ENCODE measurements around the gene PRMT1. TPM values are rescaled to one million over a fixed set of nuclear protein-coding genes. Genes with fewer than 3 reads are reported as not detected.

PRMT1 gene
- total and polyA plus RNA-seq, 2 of the 13 experiments (the other 11 are each of a cell fraction or from before 2014, with no cell fraction given), result 324 to 374 TPM

GRCh38 chr19:49690079-49690655 is 13.1 kb downstream of the PRMT1 start:
- in situ Hi-C loops (cut with HindIII; ENCODE audit: extremely low pct_ligation_motif_present, low pct_unique_long_range_greater_than_20kb), result no loop called here
- no peak overlapping the region for H3K4me2 ChIP-seq (ENCODE audit: low read depth, low read length)
- peaks cover 10 to 25% of the 10 kb centered on the region in 2 experiments for H3K36me3 ChIP-seq (replicated peaks in 1 of 2; ENCODE audit: control insufficient read depth in 1 of 2, insufficient read depth in 2 of 2, low read length in 2 of 2)
- no peak for DNase-seq (ENCODE audit: low spot score)
- H3K4me3 ChIP-seq (replicated peaks in 1 of 3; ENCODE audit: insufficient read depth in 1 of 3, low read depth in 2 of 3, low read length in 3 of 3), result no peak overlapping the region
- ChIA-PET POLR2A (no interaction called here), CTCF (ENCODE audit: low intra/inter-chr PET ratio, low total read pairs) (no interaction called here)
- no peaks in the 10 kb centered on the region for H3K27me3 ChIP-seq (ENCODE audit: control insufficient read depth in 1 of 2, insufficient read depth in 2 of 2, low read length in 2 of 2)
- H2AFZ ChIP-seq (ENCODE audit: low read length), result no peak overlapping the region
- no peak overlapping the region for H3K9ac ChIP-seq (ENCODE audit: insufficient read depth, low read depth, low read length)
- TF ChIP-seq THAP7 (CRISPR knock-in tag; IDR thresholded peaks at IDR 0.05) (no peak), RBFOX2 (IDR thresholded peaks at IDR 0.05; ENCODE audit: low read depth, low read length) (peak; percentile 46; the same call in 1 of the 2 replicates), MTA1 (CRISPR knock-in tag; IDR thresholded peaks at IDR 0.05; ENCODE audit: borderline replicate concordance) (no peak), MAFG (CRISPR knock-in tag; IDR thresholded peaks at IDR 0.05) (no peak)
- no peak for FAIRE-seq
- H3K4me1 ChIP-seq (ENCODE audit: insufficient read depth, low read length), result no peaks in the 10 kb centered on the region
- WGBS (ENCODE audit: low lambda C conversion rate), result 96% methylated on average over 26 of the region's 39 CpGs
- BruUV-seq (replicated peaks), result no TSS peak
- H3K79me2 ChIP-seq (ENCODE audit: insufficient read depth, low read length), result no peaks in the 10 kb centered on the region
- H4K20me1 ChIP-seq (ENCODE audit: insufficient read depth, low read length), result 0 out of 2 replicates have a peak, but pooled peaks cover 2% of the 10 kb centered on the region
- H3K9me3 ChIP-seq (ENCODE audit: low read length), result no peaks in the 10 kb centered on the region
- no peak for ATAC-seq
- H3K27ac ChIP-seq (ENCODE audit: extremely low read length, insufficient read depth, low read length), result no peak overlapping the region
- intact Hi-C loops (cut with micrococcal nuclease; ENCODE audit: unreplicated experiment), result no loop called here

- 92% methylated on average over 38 of the region's 38 CpGs for WGBS (ENCODE audit: low lambda C conversion rate)
- ATAC-seq, result no peak
- no peaks in the 10 kb centered on the region for H3K27me3 ChIP-seq (ENCODE audit: control insufficient read depth in 1 of 2, insufficient read depth in 2 of 2, low read length in 2 of 2)
- DNase-seq (ENCODE audit: low spot score), result no peak
- H3K9me3 ChIP-seq (ENCODE audit: low read length), result no peaks in the 10 kb centered on the region
- no peak within 1 kb of the TSS for H3K9ac ChIP-seq (ENCODE audit: insufficient read depth, low read depth, low read length)
- 0 out of 2 replicates have a peak, but pooled peaks cover 2% of the 10 kb centered on the region for H4K20me1 ChIP-seq (ENCODE audit: insufficient read depth, low read length)
- H3K4me2 ChIP-seq (ENCODE audit: low read depth, low read length), result no peak within 1 kb of the TSS
- ChIA-PET CTCF (ENCODE audit: low intra/inter-chr PET ratio, low total read pairs) (no interaction called here), POLR2A (no interaction called here)
- H3K4me3 ChIP-seq (replicated peaks in 1 of 3; ENCODE audit: insufficient read depth in 1 of 3, low read depth in 2 of 3, low read length in 3 of 3), result no peak within 1 kb of the TSS
- H3K79me2 ChIP-seq (ENCODE audit: insufficient read depth, low read length), result no peaks in the 10 kb centered on the region
- H3K36me3 ChIP-seq (replicated peaks in 1 of 2; ENCODE audit: control insufficient read depth in 1 of 2, insufficient read depth in 2 of 2, low read length in 2 of 2), result peaks cover 6 to 20% of the 10 kb centered on the region in 2 experiments; a peak in 4 of 5 replicates
- intact Hi-C loops (cut with micrococcal nuclease; ENCODE audit: unreplicated experiment), result no loop called here
- H2AFZ ChIP-seq (ENCODE audit: low read length), result no peak within 1 kb of the TSS
- H3K4me1 ChIP-seq (ENCODE audit: insufficient read depth, low read length), result no peaks in the 10 kb centered on the region
- no peak within 1 kb of the TSS for H3K27ac ChIP-seq (ENCODE audit: extremely low read length, insufficient read depth, low read length)
- no peak for FAIRE-seq
- no TSS peak for BruUV-seq (replicated peaks)
- in situ Hi-C loops (cut with HindIII; ENCODE audit: extremely low pct_ligation_motif_present, low pct_unique_long_range_greater_than_20kb), result no loop called here
- TF ChIP-seq KDM4B (CRISPR knock-in tag; IDR thresholded peaks at IDR 0.05) (no peak), NFKB2 (CRISPR knock-in tag; IDR thresholded peaks at IDR 0.05; ENCODE audit: borderline replicate concordance) (no peak), AGO1 (IDR thresholded peaks at IDR 0.05; ENCODE audit: low read depth, low read length, poor library complexity, severe bottlenecking) (peak; percentile 82), ZNF3 (CRISPR knock-in tag; IDR thresholded peaks at IDR 0.05) (no peak), MLX (CRISPR knock-in tag; IDR thresholded peaks at IDR 0.05) (no peak), ZNF770 (CRISPR knock-in tag; IDR thresholded peaks at IDR 0.05) (no peak), ZNF124 (CRISPR knock-in tag; IDR thresholded peaks at IDR 0.05) (no peak), IRX3 (CRISPR knock-in tag; IDR thresholded peaks at IDR 0.05; ENCODE audit: borderline replicate concordance, low read depth) (no peak), TFDP2 (CRISPR knock-in tag; IDR thresholded peaks at IDR 0.05) (no peak)
Measured at GRCh38 chr19:49690656-49691242, 13.7 kb downstream of the PRMT1 start, which contains the start of gene CPT1C. CPT1C (plus strand) TSS chr19:49691116; CDS start chr19:49692253, 1,137 bp downstream.

All from HepG2 (cell line).